ENCODE data around the gene STOX2.

Gene STOX2

GRCh38 chr4:183969596-183969995 is 64.5 kb downstream of the STOX2 start:
- no peak overlapping the region for H3K4me3 ChIP-seq (ENCODE audit: control insufficient read depth, low read depth, low read length)
- TF ChIP-seq CTCF (conservative IDR thresholded peaks at IDR 0.05; ENCODE audit: control insufficient read depth, insufficient read depth, low read depth, low read length) = no peak
- DNase-seq (ENCODE audit: low read depth) = no peak

- no peak for TF ChIP-seq CTCF (conservative IDR thresholded peaks at IDR 0.05; ENCODE audit: control insufficient read depth, insufficient read depth, low read depth, low read length)
- no peak for DNase-seq (ENCODE audit: low read depth)
Measured at GRCh38 chr4:183971929-183972490, 66.9 kb downstream of the STOX2 start.

GRCh38 chr4:183977707-183978106 is 72.6 kb downstream of the STOX2 start:
- TF ChIP-seq CTCF (conservative IDR thresholded peaks at IDR 0.05; ENCODE audit: control insufficient read depth, insufficient read depth, low read depth, low read length) = no peak
- no peak for DNase-seq (ENCODE audit: low read depth)
- no peak overlapping the region for H3K4me3 ChIP-seq (ENCODE audit: control insufficient read depth, low read depth, low read length)

More at GRCh38 chr4:183971929-183972490, 66.9 kb downstream of the STOX2 start:
- no peak overlapping the region for H3K4me3 ChIP-seq (ENCODE audit: control insufficient read depth, low read depth, low read length)

DNA sequence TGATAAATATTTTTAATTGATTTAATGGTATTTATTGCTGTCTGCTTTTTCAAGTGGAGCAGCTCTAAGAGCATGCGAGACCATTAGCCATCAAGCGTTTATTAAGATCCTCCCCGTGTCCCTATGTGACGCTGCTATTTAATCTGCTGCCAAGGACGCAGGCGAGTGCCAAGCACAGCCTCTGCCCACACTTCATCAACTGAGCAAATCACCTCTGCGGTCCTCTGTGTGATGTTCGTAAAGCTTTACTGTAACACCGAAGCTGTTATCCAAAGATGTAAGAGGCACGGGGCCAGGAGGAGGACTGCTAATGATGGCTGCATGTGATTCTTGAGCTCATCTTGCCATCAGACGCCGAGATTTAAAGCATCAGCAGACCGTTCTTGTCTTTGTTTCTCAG is 79.5 kb downstream of the STOX2 start:
- no peak for DNase-seq (ENCODE audit: low read depth)
- TF ChIP-seq CTCF (conservative IDR thresholded peaks at IDR 0.05; ENCODE audit: control insufficient read depth, insufficient read depth, low read depth, low read length) = no peak
- no peak overlapping the region for H3K4me3 ChIP-seq (ENCODE audit: control insufficient read depth, low read depth, low read length)

GRCh38 chr4:183985786-183986185 is 80.7 kb downstream of the STOX2 start:
- no peak for TF ChIP-seq CTCF (conservative IDR thresholded peaks at IDR 0.05; ENCODE audit: control insufficient read depth, insufficient read depth, low read depth, low read length)
- no peak for DNase-seq (ENCODE audit: low read depth)
- H3K4me3 ChIP-seq (ENCODE audit: control insufficient read depth, low read depth, low read length) = no peak overlapping the region

DNA sequence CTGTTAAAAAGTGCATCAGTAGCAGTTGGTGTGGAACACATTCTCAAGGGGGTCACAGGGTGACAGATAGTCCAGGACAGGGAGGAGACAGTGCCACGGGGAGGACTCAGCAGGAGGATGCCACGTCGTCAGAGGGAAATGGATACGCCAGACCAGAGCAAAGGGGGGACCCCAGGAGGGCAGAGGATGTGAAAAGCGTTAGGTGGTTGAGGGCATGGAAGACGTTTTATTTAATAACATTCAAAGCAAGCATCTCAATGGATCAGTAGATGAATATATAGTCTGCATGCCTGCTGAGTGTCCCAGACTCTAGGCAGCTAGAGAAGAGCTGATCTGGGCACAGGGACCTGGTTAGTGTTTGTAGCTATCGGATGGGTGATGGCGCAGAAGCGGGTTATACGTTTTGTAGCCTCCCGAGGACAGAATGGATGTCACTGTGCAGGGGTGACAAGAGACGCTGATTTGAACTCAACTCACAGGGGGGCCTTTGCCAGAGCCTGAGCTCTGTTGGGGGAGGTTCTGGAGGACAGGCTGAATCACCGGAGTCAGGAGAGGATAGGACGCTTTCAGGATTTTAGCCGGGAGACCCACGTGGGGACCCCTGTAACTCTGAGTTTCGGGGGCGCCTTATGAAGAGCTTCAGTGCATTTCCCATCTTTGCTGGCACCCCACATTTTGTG is 81.3 kb downstream of the STOX2 start:
- TF ChIP-seq CTCF (conservative IDR thresholded peaks at IDR 0.05; ENCODE audit: control insufficient read depth, insufficient read depth, low read depth, low read length) = no peak
- DNase-seq (ENCODE audit: low read depth) = no peak
- H3K4me3 ChIP-seq (ENCODE audit: control insufficient read depth, low read depth, low read length) = no peak overlapping the region
